K562 (cell line): ENCODE measurements around the gene RNF214. TPM values are rescaled to one million over a fixed set of nuclear protein-coding genes. Genes with fewer than 3 reads are reported as not detected.

Experiments used
- HNRNPUL1 ChIP-seq: fragments of 200-400 bp; formaldehyde crosslinking; IDR thresholded peaks from 2 replicates; pipeline ENCODE4 v1.6.1; 2017; ENCODE audit warnings: low read length
- MEF2D ChIP-seq: conservative IDR thresholded peaks from 2 replicates; pipeline ENCODE4 v1.6.1; 2016; ENCODE audit warnings: low read depth, missing genetic modification characterization, missing compliant biosample characterization
- MEIS2 ChIP-seq: fragments of 450-650 bp; IDR thresholded peaks from 2 replicates; pipeline ENCODE4 v1.6.1; 2014; ENCODE audit warnings: mild to moderate bottlenecking; ENCODE audit not compliant: partially characterized antibody
- NEUROD1 ChIP-seq: fragments of 150-350 bp; IDR thresholded peaks from 2 replicates; pipeline ENCODE4 v1.6.1; 2014; ENCODE audit warnings: borderline replicate concordance, low read length, low read depth; ENCODE audit not compliant: partially characterized antibody
- PBX2 ChIP-seq, 2 experiments: IDR thresholded peaks in 1 of 2; conservative IDR thresholded peaks in 1 of 2; 2 replicates each; pipeline ENCODE4 v1.6.1; 2016; ENCODE audit warnings: low read depth in 2 of 2, mild to moderate bottlenecking in 1 of 2, missing compliant biosample characterization in 1 of 2, missing genetic modification characterization in 1 of 2, moderate library complexity in 1 of 2
- POLR2AphosphoS2 ChIP-seq: IDR thresholded peaks from 2 replicates; pipeline ENCODE4 v1.6.1; 2012; ENCODE audit warnings: low read length, improper control_type of control experiment
- SNIP1 ChIP-seq: fragments of 450-650 bp; IDR thresholded peaks from 2 replicates; pipeline ENCODE4 v1.7.1; 2017; ENCODE audit warnings: low read depth, mild to moderate bottlenecking
- SRSF7 ChIP-seq: fragments of 200-400 bp; formaldehyde crosslinking; optimal IDR thresholded peaks from 2 replicates; pipeline ENCODE3; 2017; ENCODE audit warnings: mild to moderate bottlenecking, low read depth, low read length
- ZHX1 ChIP-seq: fragments of 150-350 bp; conservative IDR thresholded peaks from 2 replicates; pipeline ENCODE4 v1.6.1; 2014; ENCODE audit warnings: low read length
- ZNF518B ChIP-seq: fragments of 250-450 bp; sonication (Bioruptor Pico); IDR thresholded peaks from 2 replicates; pipeline ENCODE4 v1.5.0; 2021; ENCODE audit warnings: mild to moderate bottlenecking, moderate library complexity
- ZNF717 ChIP-seq: fragments of 250-450 bp; sonication (Bioruptor Pico); IDR thresholded peaks from 2 replicates; pipeline ENCODE4 v1.5.0; 2021
- polyA plus RNA-seq, 8 experiments: library from polyadenylated mRNA; depleted of rRNA in 4 of 8; stranded (reverse) in 5 of 8; unstranded in 3 of 8; fragments of >200 nt; fragmentation: Nextera tagmentation in 2 of 8; fragmentation: Illumina TruSeq in 1 of 8; extraction: Ambion mirVana in 2 of 8; extraction: Trizol in 1 of 8; gene quantifications; 2 replicates each; pipeline versions ENCODE4 v1.2.1 to v1.2.3, GENCODE V29; 2011 to 2014; ENCODE audit warnings: inconsistent platforms in 1 of 8, missing spikeins in 1 of 8
- total RNA-seq, 7 experiments: library from RNA; depleted of rRNA in 6 of 7; stranded (reverse); fragments of >200 nt in 6 of 7; fragmentation: Illumina TruSeq in 2 of 7; extraction: Trizol in 2 of 7; gene quantifications; 2 replicates each; pipeline versions ENCODE4 v1.2.1 to v1.2.3, GENCODE V29; 2011 to 2021; ENCODE audit warnings: low replicate concordance in 1 of 7
- TF ChIP-seq, protein P1 (sequence below), 2 experiments: fragments of 450-650 bp; IDR thresholded peaks; 2 replicates each; pipeline ENCODE4 v1.6.1; 2018; ENCODE audit warnings: mild to moderate bottlenecking in 2 of 2, low read depth in 1 of 2; ENCODE audit not compliant: partially characterized antibody in 2 of 2

RNF214 gene
- total and polyA plus RNA-seq, 9 of the 15 experiments (the other 6 are each of a cell fraction or from before 2014, with no cell fraction given) = 6.6 to 24.8 (median 11.9) TPM

DNA sequence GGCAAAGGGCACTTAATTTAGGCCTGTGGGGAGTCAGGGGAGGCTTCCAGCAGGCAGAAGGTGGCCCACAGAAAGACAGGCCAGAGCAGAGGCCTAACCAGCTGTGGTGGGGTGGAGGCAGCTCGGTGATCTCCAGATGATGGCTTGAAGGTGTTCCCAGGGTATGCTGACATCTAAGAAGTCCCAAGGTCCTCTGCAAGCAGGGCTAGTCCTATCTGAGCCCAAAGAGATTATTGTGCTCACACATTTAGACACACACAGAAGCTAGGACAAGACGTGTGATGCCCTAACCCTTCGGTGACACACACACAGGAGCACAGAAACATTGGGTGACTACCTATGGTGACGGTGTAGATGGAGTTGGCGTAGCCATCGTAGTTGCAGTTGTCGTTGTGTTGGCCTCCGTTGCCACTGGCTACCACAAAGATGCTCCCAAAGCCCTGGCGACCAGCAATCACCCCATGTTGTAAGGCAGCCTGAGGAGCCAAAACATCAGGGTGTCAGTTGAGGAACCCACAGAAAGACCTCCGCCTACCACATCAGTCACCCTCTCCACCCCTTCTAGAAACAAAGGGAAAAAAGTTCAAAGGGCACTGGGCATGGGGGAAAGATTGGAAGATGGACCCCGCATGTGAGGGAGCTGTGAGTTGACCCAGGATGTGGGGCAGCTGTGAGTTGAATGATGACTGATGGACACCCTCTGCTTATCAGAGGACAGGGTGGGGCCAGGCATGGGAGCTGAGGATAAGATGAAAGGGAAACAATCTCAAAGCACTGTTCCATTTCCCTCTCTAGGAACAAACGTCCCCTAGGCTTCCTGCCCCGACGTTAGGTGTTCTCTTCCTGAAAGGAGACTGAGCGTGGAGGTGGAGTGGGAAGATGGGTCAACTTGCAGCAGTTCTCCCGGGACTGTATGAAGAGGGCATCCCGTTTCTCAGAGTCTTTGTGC is 8.5 kb upstream of the RNF214 start (continued):
- TF ChIP-seq HNRNPUL1 (no peak), POLR2AphosphoS2 (no peak), SRSF7 (no peak), ZNF717 (no peak), SNIP1 (no peak), PBX2 (CRISPR knock-in tag; IDR thresholded peaks at IDR 0.05; ENCODE audit: low read depth) (0 out of 2 replicates have a peak, but pooled peaks have one; percentile 40), PBX2 (tag; conservative IDR thresholded peaks at IDR 0.05; ENCODE audit: low read depth) (peak; percentile 92), NEUROD1 (peak; percentile 28), MEF2D (peak; percentile 45; the same call in 1 of the 2 replicates), ZHX1 (no peak), ZNF518B (CRISPR knock-in tag) (no peak), MEIS2 (peak; percentile 98)
- TF ChIP-seq, protein P1, sequence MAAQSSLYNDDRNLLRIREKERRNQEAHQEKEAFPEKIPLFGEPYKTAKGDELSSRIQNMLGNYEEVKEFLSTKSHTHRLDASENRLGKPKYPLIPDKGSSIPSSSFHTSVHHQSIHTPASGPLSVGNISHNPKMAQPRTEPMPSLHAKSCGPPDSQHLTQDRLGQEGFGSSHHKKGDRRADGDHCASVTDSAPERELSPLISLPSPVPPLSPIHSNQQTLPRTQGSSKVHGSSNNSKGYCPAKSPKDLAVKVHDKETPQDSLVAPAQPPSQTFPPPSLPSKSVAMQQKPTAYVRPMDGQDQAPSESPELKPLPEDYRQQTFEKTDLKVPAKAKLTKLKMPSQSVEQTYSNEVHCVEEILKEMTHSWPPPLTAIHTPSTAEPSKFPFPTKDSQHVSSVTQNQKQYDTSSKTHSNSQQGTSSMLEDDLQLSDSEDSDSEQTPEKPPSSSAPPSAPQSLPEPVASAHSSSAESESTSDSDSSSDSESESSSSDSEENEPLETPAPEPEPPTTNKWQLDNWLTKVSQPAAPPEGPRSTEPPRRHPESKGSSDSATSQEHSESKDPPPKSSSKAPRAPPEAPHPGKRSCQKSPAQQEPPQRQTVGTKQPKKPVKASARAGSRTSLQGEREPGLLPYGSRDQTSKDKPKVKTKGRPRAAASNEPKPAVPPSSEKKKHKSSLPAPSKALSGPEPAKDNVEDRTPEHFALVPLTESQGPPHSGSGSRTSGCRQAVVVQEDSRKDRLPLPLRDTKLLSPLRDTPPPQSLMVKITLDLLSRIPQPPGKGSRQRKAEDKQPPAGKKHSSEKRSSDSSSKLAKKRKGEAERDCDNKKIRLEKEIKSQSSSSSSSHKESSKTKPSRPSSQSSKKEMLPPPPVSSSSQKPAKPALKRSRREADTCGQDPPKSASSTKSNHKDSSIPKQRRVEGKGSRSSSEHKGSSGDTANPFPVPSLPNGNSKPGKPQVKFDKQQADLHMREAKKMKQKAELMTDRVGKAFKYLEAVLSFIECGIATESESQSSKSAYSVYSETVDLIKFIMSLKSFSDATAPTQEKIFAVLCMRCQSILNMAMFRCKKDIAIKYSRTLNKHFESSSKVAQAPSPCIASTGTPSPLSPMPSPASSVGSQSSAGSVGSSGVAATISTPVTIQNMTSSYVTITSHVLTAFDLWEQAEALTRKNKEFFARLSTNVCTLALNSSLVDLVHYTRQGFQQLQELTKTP (IDR thresholded peaks at IDR 0.05; ENCODE audit: low read depth in 1 of 2, partially characterized antibody in 2 of 2) = peak in 1 of 2 experiments; percentile 64
